SK-N-SH (cell line): ENCODE data around the gene PASK. TPM values are rescaled to one million over a fixed set of nuclear protein-coding genes. Genes with fewer than 3 reads are reported as not detected.

Experiments used
- CTCF ChIA-PET: fragments of 300-600, 350-600 bp; formaldehyde crosslinking; extraction: SDS; loops from one replicate; lab custom pipeline; 2021; lab: Yijun Ruan, JAX
- POLR2A ChIA-PET: fragments of 350-600 bp; sonication (Branson Sonifier 250); formaldehyde crosslinking; extraction: SDS; loops from one replicate; lab custom pipeline; 2020; ENCODE audit warnings: antibody characterized with exemption, inconsistent platforms; lab: Yijun Ruan, JAX
- DNase-seq: peaks from one replicate; pipeline ENCODE4 v3.0.0; 2012
- H2AFZ ChIP-seq: fragments of 200-600 bp; sonication (generic); 2 replicates; pipeline ENCODE4 v1.8.1; 2016; ENCODE audit warnings: antibody characterized with exemption, mild to moderate bottlenecking, low read depth
- H3F3A ChIP-seq: fragments of 200-600 bp; sonication (generic); replicated peaks from 2 replicates; pipeline ENCODE3; 2016; ENCODE audit warnings: antibody characterized with exemption, mild to moderate bottlenecking; ENCODE audit not compliant: insufficient read depth
- H3K27ac ChIP-seq, 2 experiments: fragments of 200-500 bp in 1 of 2; fragments of 200-600 bp in 1 of 2; sonication (Bioruptor generic) in 1 of 2; sonication (generic), shearing (Covaris generic) in 1 of 2; 2 replicates each; pipeline versions ENCODE4 v1.5.1 to v1.6.1; 2014 to 2016; ENCODE audit warnings: low read depth in 2 of 2, inconsistent platforms in 1 of 2, low read length in 1 of 2, mild to moderate bottlenecking in 1 of 2, mixed read lengths in 1 of 2
- H3K27me3 ChIP-seq: fragments of 200-600 bp; sonication (generic), shearing (Covaris generic); 2 replicates; pipeline ENCODE4 v1.6.1; 2016; ENCODE audit warnings: mixed run types; ENCODE audit not compliant: insufficient read depth
- H3K36me3 ChIP-seq, 2 experiments: fragments of 200-500 bp in 1 of 2; fragments of 200-600 bp in 1 of 2; sonication (Bioruptor generic) in 1 of 2; sonication (generic) in 1 of 2; replicated peaks in 1 of 2; 2 replicates each; pipeline versions ENCODE3 to v1.5.1; 2014 to 2016; ENCODE audit warnings: low read length in 1 of 2, mild to moderate bottlenecking in 1 of 2; ENCODE audit not compliant: insufficient read depth in 2 of 2, control insufficient read depth in 1 of 2
- H3K4me1 ChIP-seq, 2 experiments: fragments of 200-500 bp in 1 of 2; fragments of 200-600 bp in 1 of 2; sonication (Bioruptor generic) in 1 of 2; sonication (generic), shearing (Covaris generic) in 1 of 2; 2 replicates each; pipeline versions ENCODE4 v1.5.1 to v1.6.1; 2014 to 2016; ENCODE audit warnings: low read depth in 1 of 2, low read length in 1 of 2, mixed run types in 1 of 2; ENCODE audit not compliant: insufficient read depth in 2 of 2, control insufficient read depth in 1 of 2
- H3K4me2 ChIP-seq: fragments of 200-600 bp; sonication (generic), shearing (Covaris generic); 2 replicates; pipeline ENCODE4 v1.6.1; 2017; ENCODE audit warnings: mixed run types
- H3K4me3 ChIP-seq, 2 experiments: fragments of 200-500 bp in 1 of 2; fragments of 200-600 bp in 1 of 2; sonication (Bioruptor generic) in 1 of 2; sonication (generic), shearing (Covaris generic) in 1 of 2; 2 replicates each; pipeline versions ENCODE4 v1.5.1 to v1.8.1; 2014 to 2016; ENCODE audit warnings: low read depth in 2 of 2, inconsistent platforms in 1 of 2, low read length in 1 of 2, mild to moderate bottlenecking in 1 of 2, mixed read lengths in 1 of 2, moderate library complexity in 1 of 2
- H3K79me2 ChIP-seq: fragments of 200-600 bp; sonication (generic); 2 replicates; pipeline ENCODE4 v1.8.1; 2017; ENCODE audit warnings: mild to moderate bottlenecking; ENCODE audit not compliant: insufficient read depth
- H3K9ac ChIP-seq: fragments of 200-600 bp; sonication (generic); 2 replicates; pipeline ENCODE4 v1.6.1; 2017; ENCODE audit warnings: mixed run types
- H3K9me2 ChIP-seq: fragments of 200-600 bp; sonication (generic); 2 replicates; pipeline ENCODE4 v1.6.1; 2017; ENCODE audit warnings: mixed run types
- H3K9me3 ChIP-seq: fragments of 200-600 bp; sonication (generic); 2 replicates; pipeline ENCODE4 v1.6.1; 2017; ENCODE audit warnings: mixed run types, mild to moderate bottlenecking, moderate library complexity
- H4K20me1 ChIP-seq: fragments of 200-600 bp; sonication (generic); 2 replicates; pipeline ENCODE4 v1.6.1; 2017; ENCODE audit warnings: mild to moderate bottlenecking, mixed run types; ENCODE audit not compliant: insufficient read depth
- ELF1 ChIP-seq: IDR thresholded peaks from 2 replicates; pipeline ENCODE4 v1.4.0; 2012
- EP300 ChIP-seq, 2 experiments: IDR thresholded peaks; 2 replicates each; pipeline versions ENCODE4 v1.4.0 to v1.6.1; 2012; ENCODE audit warnings: borderline replicate concordance in 1 of 2, low read depth in 1 of 2, low read length in 1 of 2
- FOSL2 ChIP-seq: IDR thresholded peaks from 2 replicates; pipeline ENCODE4 v1.4.0; 2012; ENCODE audit warnings: low read depth, mild to moderate bottlenecking, moderate library complexity, borderline replicate concordance
- FOXJ3 ChIP-seq: sonication (generic); formaldehyde crosslinking; IDR thresholded peaks from 2 replicates; pipeline ENCODE4 v1.5.1; 2020; ENCODE audit warnings: mild to moderate bottlenecking, missing genetic modification reagents
- MEF2A ChIP-seq: IDR thresholded peaks from 2 replicates; pipeline ENCODE4 v1.4.0; 2012; ENCODE audit warnings: low read depth, borderline replicate concordance
- MXI1 ChIP-seq: IDR thresholded peaks from 2 replicates; pipeline ENCODE4 v1.6.1; 2012; ENCODE audit warnings: mild to moderate bottlenecking, low read depth, low read length, improper control_type of control experiment
- NFIC ChIP-seq: IDR thresholded peaks from 2 replicates; pipeline ENCODE4 v1.4.0; 2012; ENCODE audit warnings: borderline replicate concordance
- NRF1 ChIP-seq: IDR thresholded peaks from 2 replicates; pipeline ENCODE4 v1.6.1; 2012; ENCODE audit warnings: low read depth, mild to moderate bottlenecking, low read length
- POLR2AphosphoS5 ChIP-seq: IDR thresholded peaks from 2 replicates; pipeline ENCODE4 v1.6.1; 2012; ENCODE audit warnings: low read depth, low read length
- RCOR1 ChIP-seq: fragments of 150-350 bp; IDR thresholded peaks from 2 replicates; pipeline ENCODE4 v1.6.1; 2017; ENCODE audit warnings: antibody characterized with exemption, low read length
- SMC3 ChIP-seq: IDR thresholded peaks from 2 replicates; pipeline ENCODE4 v1.6.1; 2012; ENCODE audit warnings: low read depth, low read length, improper control_type of control experiment
- TAF1 ChIP-seq: IDR thresholded peaks from 2 replicates; pipeline ENCODE4 v1.6.1; 2012; ENCODE audit warnings: low read depth, mild to moderate bottlenecking, low read length, moderate library complexity, borderline replicate concordance
- TCF12 ChIP-seq: IDR thresholded peaks from 2 replicates; pipeline ENCODE4 v1.4.0; 2012
- WGBS: methylation state at CpG from one replicate; pipeline ENCODE4 v1.1.6; 2017; ENCODE audit warnings: low lambda C conversion rate; 5-methylcytosine and 5-hydroxymethylcytosine counted together
- polyA plus RNA-seq, 3 experiments: library from polyadenylated mRNA; depleted of rRNA; stranded (reverse); fragments of >200 nt; gene quantifications; 2 replicates each; pipeline ENCODE4 v1.2.3, GENCODE V29; 2012
- TF ChIP-seq, protein P1 (sequence below): fragments of 200-600 bp; sonication (generic); IDR thresholded peaks from 2 replicates; pipeline ENCODE4 v1.6.1; 2017; ENCODE audit warnings: antibody characterized with exemption, mild to moderate bottlenecking, moderate library complexity
- TF ChIP-seq, protein P2 (sequence below): IDR thresholded peaks from 2 replicates; pipeline ENCODE4 v1.4.0; 2012; ENCODE audit warnings: low read depth, borderline replicate concordance
- TF ChIP-seq, protein P3 (sequence below): IDR thresholded peaks from 2 replicates; pipeline ENCODE4 v1.4.0; 2012; ENCODE audit warnings: low read depth, borderline replicate concordance
- TF ChIP-seq, protein P4 (sequence below): IDR thresholded peaks from 2 replicates; pipeline ENCODE4; 2012
- TF ChIP-seq, protein P5 (sequence below): IDR thresholded peaks from 2 replicates; pipeline ENCODE4 v1.6.1; 2012; ENCODE audit warnings: mild to moderate bottlenecking, low read depth, low read length, moderate library complexity

Gene PASK
- polyA plus RNA-seq, 1 of the 3 experiments (the other 2 are of a cell fraction) = 6.3 TPM

DNA sequence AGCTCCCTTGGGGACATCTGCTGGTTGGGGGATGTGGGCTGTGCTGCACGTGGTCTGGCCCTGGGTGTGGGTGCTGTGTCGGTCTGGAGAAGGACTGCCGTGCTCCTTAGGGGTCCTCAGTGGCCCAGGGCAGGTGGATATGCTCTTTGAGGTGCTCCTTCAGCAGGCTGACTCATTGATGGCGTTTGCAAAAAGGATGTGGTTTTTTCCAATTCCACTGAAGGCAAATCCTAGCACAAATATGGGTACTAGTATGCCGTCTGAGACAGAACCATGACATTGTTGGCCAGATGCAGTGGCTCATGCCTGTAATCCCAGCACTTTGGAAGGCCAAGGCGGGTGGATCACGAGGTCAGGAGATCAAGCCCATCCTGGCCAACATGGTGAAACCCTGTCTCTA is 4.3 kb upstream of the PASK start:
- no peak for DNase-seq
- POLR2A ChIA-PET = no interaction called here
- no peaks in the 10 kb centered on the region for H4K20me1 ChIP-seq
- no peak overlapping the region for H3K4me2 ChIP-seq
- H3F3A ChIP-seq = no peaks in the 10 kb centered on the region
- TF ChIP-seq FOXJ3 (CRISPR knock-in tag) = no peak
- no peak for TF ChIP-seq SMC3
- TF ChIP-seq, protein P1, sequence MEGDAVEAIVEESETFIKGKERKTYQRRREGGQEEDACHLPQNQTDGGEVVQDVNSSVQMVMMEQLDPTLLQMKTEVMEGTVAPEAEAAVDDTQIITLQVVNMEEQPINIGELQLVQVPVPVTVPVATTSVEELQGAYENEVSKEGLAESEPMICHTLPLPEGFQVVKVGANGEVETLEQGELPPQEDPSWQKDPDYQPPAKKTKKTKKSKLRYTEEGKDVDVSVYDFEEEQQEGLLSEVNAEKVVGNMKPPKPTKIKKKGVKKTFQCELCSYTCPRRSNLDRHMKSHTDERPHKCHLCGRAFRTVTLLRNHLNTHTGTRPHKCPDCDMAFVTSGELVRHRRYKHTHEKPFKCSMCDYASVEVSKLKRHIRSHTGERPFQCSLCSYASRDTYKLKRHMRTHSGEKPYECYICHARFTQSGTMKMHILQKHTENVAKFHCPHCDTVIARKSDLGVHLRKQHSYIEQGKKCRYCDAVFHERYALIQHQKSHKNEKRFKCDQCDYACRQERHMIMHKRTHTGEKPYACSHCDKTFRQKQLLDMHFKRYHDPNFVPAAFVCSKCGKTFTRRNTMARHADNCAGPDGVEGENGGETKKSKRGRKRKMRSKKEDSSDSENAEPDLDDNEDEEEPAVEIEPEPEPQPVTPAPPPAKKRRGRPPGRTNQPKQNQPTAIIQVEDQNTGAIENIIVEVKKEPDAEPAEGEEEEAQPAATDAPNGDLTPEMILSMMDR = no peak
- TF ChIP-seq, protein P2, sequence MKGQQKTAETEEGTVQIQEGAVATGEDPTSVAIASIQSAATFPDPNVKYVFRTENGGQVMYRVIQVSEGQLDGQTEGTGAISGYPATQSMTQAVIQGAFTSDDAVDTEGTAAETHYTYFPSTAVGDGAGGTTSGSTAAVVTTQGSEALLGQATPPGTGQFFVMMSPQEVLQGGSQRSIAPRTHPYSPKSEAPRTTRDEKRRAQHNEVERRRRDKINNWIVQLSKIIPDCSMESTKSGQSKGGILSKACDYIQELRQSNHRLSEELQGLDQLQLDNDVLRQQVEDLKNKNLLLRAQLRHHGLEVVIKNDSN = no peak
- no peak for TF ChIP-seq RCOR1
- TF ChIP-seq, protein P3, sequence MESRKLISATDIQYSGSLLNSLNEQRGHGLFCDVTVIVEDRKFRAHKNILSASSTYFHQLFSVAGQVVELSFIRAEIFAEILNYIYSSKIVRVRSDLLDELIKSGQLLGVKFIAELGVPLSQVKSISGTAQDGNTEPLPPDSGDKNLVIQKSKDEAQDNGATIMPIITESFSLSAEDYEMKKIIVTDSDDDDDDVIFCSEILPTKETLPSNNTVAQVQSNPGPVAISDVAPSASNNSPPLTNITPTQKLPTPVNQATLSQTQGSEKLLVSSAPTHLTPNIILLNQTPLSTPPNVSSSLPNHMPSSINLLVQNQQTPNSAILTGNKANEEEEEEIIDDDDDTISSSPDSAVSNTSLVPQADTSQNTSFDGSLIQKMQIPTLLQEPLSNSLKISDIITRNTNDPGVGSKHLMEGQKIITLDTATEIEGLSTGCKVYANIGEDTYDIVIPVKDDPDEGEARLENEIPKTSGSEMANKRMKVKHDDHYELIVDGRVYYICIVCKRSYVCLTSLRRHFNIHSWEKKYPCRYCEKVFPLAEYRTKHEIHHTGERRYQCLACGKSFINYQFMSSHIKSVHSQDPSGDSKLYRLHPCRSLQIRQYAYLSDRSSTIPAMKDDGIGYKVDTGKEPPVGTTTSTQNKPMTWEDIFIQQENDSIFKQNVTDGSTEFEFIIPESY = no peak
- no peak for TF ChIP-seq FOSL2
- TF ChIP-seq EP300 (IDR thresholded peaks at IDR 0.05; ENCODE audit: borderline replicate concordance in 1 of 2, low read depth in 1 of 2, low read length in 1 of 2) = no peak
- no peak for TF ChIP-seq TAF1
- TF ChIP-seq NRF1 = no peak
- no peak for TF ChIP-seq NFIC
- no peak for TF ChIP-seq MXI1
- no peak for TF ChIP-seq ELF1
- no peak for TF ChIP-seq MEF2A
- TF ChIP-seq, protein P4, sequence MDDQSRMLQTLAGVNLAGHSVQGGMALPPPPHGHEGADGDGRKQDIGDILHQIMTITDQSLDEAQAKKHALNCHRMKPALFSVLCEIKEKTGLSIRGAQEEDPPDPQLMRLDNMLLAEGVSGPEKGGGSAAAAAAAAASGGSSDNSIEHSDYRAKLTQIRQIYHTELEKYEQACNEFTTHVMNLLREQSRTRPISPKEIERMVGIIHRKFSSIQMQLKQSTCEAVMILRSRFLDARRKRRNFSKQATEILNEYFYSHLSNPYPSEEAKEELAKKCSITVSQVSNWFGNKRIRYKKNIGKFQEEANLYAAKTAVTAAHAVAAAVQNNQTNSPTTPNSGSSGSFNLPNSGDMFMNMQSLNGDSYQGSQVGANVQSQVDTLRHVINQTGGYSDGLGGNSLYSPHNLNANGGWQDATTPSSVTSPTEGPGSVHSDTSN = no peak
- TF ChIP-seq POLR2AphosphoS5 = no peak
- TF ChIP-seq, protein P5, sequence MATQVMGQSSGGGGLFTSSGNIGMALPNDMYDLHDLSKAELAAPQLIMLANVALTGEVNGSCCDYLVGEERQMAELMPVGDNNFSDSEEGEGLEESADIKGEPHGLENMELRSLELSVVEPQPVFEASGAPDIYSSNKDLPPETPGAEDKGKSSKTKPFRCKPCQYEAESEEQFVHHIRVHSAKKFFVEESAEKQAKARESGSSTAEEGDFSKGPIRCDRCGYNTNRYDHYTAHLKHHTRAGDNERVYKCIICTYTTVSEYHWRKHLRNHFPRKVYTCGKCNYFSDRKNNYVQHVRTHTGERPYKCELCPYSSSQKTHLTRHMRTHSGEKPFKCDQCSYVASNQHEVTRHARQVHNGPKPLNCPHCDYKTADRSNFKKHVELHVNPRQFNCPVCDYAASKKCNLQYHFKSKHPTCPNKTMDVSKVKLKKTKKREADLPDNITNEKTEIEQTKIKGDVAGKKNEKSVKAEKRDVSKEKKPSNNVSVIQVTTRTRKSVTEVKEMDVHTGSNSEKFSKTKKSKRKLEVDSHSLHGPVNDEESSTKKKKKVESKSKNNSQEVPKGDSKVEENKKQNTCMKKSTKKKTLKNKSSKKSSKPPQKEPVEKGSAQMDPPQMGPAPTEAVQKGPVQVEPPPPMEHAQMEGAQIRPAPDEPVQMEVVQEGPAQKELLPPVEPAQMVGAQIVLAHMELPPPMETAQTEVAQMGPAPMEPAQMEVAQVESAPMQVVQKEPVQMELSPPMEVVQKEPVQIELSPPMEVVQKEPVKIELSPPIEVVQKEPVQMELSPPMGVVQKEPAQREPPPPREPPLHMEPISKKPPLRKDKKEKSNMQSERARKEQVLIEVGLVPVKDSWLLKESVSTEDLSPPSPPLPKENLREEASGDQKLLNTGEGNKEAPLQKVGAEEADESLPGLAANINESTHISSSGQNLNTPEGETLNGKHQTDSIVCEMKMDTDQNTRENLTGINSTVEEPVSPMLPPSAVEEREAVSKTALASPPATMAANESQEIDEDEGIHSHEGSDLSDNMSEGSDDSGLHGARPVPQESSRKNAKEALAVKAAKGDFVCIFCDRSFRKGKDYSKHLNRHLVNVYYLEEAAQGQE = no peak
- TF ChIP-seq TCF12 = no peak
- H3K4me3 ChIP-seq = no peak overlapping the region
- no peak overlapping the region for H3K9ac ChIP-seq
- no peak overlapping the region for H3K27ac ChIP-seq
- H3K9me3 ChIP-seq = no peaks in the 10 kb centered on the region
- no peak overlapping the region for H2AFZ ChIP-seq
- peaks cover 19% of the 10 kb centered on the region; the same call in 1 of the 2 replicates for H3K79me2 ChIP-seq
- peaks cover 0 to 23% of the 10 kb centered on the region in 2 experiments for H3K36me3 ChIP-seq
- no peaks in the 10 kb centered on the region for H3K9me2 ChIP-seq
- no peaks in the 10 kb centered on the region for H3K27me3 ChIP-seq
- CTCF ChIA-PET = no interaction called here
- 88% methylated on average over 4 of the region's 7 CpGs for WGBS
- H3K4me1 ChIP-seq = peaks cover 0 to 11% of the 10 kb centered on the region in 2 experiments; a peak in 2 of 4 replicates
